HG02970 (cell line): ENCODE results near the gene COL23A1.

Experiments
- ATAC-seq: cut with Tn5 transposase; IDR thresholded peaks from one replicate; pipeline ENCODE4 v1.9.1; 2021; ENCODE audit warnings: mild to moderate bottlenecking, moderate library complexity, moderate number of reproducible peaks; ENCODE audit not compliant: unreplicated experiment, low FRiP score

Gene COL23A1

GRCh38 chr5:178536541-178537466 is 53.4 kb downstream of the COL23A1 start:
- no peak for ATAC-seq

GRCh38 chr5:178535299-178536175 is 54.7 kb downstream of the COL23A1 start:
- ATAC-seq = no peak

- no peak for ATAC-seq
Measured at GRCh38 chr5:178533136-178533535, 57.1 kb downstream of the COL23A1 start.

GRCh38 chr5:178532666-178533065 is 57.5 kb downstream of the COL23A1 start:
- no peak for ATAC-seq

GRCh38 chr5:178532236-178532635 is 58.0 kb downstream of the COL23A1 start:
- ATAC-seq = no peak

- no peak for ATAC-seq
Measured at GRCh38 chr5:178531786-178532185, 58.4 kb downstream of the COL23A1 start.

GRCh38 chr5:178530526-178530925 is 59.7 kb downstream of the COL23A1 start:
- ATAC-seq = no peak

GRCh38 chr5:178529080-178529479 is 61.1 kb downstream of the COL23A1 start:
- ATAC-seq = no peak

GRCh38 chr5:178527458-178528307 is 62.5 kb downstream of the COL23A1 start:
- no peak for ATAC-seq

GRCh38 chr5:178526773-178527457 is 63.3 kb downstream of the COL23A1 start:
- no peak for ATAC-seq

- ATAC-seq = no peak
Measured at GRCh38 chr5:178525906-178526732, 64.1 kb downstream of the COL23A1 start.

- ATAC-seq = no peak
Measured at GRCh38 chr5:178524093-178524882, 65.9 kb downstream of the COL23A1 start.

- ATAC-seq = no peak
Measured at GRCh38 chr5:178522361-178522760, 67.8 kb downstream of the COL23A1 start.

GRCh38 chr5:178520851-178521250 is 69.3 kb downstream of the COL23A1 start:
- no peak for ATAC-seq

GRCh38 chr5:178519804-178520203 is 70.4 kb downstream of the COL23A1 start:
- ATAC-seq = no peak

GRCh38 chr5:178519155-178519554 is 71.0 kb downstream of the COL23A1 start:
- ATAC-seq = no peak

GRCh38 chr5:178516504-178517235 is 73.5 kb downstream of the COL23A1 start:
- ATAC-seq = no peak
